OCI-LY7 (cell line): ENCODE data around the gene IFT88.
"Not testable (repeated sequence)": the region's sequence is repeated elsewhere in the genome, so short reads cannot be mapped to it uniquely, and the experiment has no call there.

Experiments
- CTCF ChIP-seq: fragments of 200-600 bp; sonication (generic); conservative IDR thresholded peaks from 2 replicates; pipeline ENCODE4 v1.5.1; 2014; ENCODE audit warnings: mild to moderate bottlenecking, antibody characterized with exemption, low read length, moderate library complexity, mixed read lengths
- EZH2phosphoT487 ChIP-seq: fragments of 200-600 bp; sonication (generic); IDR thresholded peaks from 2 replicates; pipeline ENCODE4 v1.6.1; 2018; ENCODE audit warnings: low read depth, borderline replicate concordance, mild to moderate bottlenecking, mixed run types, antibody characterized with exemption, low read length, moderate library complexity, mixed read lengths

- not testable (repeated sequence) for TF ChIP-seq CTCF, EZH2phosphoT487
Observed at GRCh38 chr13:20681481-20681880, 114.5 kb downstream of the IFT88 start.
